ENCODE results near the gene LMF1. TPM values are rescaled to one million over a fixed set of nuclear protein-coding genes. Genes with fewer than 3 reads are reported as not detected.
A peak's percentile ranks its signal among the peaks of the same experiment; 100 is the strongest.

Gene LMF1
- total and polyA plus RNA-seq, 9 of the 15 experiments (the other 6 are each of a cell fraction or from before 2014, with no cell fraction given) = 0.11 to 1.6 (median 0.55) TPM; not detected in 1

DNA sequence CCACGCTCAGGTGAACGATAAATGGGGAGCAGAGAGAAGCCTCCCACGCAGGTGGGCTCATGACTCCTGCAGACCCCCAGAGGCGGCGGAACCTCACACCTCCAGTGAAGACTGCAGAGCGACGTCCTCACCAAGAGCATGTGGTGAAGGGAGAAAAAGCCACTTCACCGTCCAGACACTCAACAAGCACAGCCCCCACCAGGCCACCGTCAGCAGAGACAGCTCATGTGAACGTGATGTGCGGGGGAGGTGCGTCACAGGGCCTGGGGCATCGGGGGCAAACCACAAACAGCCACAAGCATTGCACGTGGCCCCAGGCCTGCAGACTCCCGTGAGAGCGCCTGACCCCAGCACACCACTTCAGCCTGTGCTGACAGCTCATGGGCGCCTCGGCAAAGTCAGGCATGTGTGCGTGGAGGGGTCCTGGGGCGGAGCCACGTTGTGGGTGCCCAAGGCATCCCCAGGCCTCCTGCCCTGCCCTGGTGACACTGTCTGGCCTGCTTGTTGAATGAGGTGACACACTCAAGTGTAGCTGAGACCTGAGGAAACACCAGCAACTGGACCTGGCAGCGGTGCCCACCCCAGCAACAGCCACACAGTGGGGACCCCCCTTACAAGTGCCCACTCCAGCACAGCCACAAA, 19.0 kb downstream of the LMF1 start (continued):
- TF ChIP-seq YY1 (IDR thresholded peaks at IDR 0.05; ENCODE audit: borderline replicate concordance in 1 of 3, control insufficient read depth in 1 of 3, extremely low read depth in 1 of 3, insufficient read depth in 3 of 3, insufficient read length in 1 of 3, insufficient replicate concordance in 2 of 3, low read depth in 1 of 3, low read length in 2 of 3) (no peak), ZNF274 (IDR thresholded peaks at IDR 0.05; ENCODE audit: borderline replicate concordance, low read depth, low read length) (no peak), ATF7 (IDR thresholded peaks at IDR 0.05) (peak; percentile 62; the same call in 1 of the 2 replicates), GTF2E2 (tag; IDR thresholded peaks at IDR 0.05) (no peak), DEAF1 (CRISPR knock-in tag; IDR thresholded peaks at IDR 0.05) (no peak), ZBTB9 (CRISPR knock-in tag; IDR thresholded peaks at IDR 0.05) (peak; percentile 77), ZNF311 (CRISPR knock-in tag; IDR thresholded peaks at IDR 0.05) (no peak), RCOR1 (IDR thresholded peaks at IDR 0.05; ENCODE audit: borderline replicate concordance in 1 of 2, low read depth in 2 of 2, low read length in 2 of 2) (peak in 1 of 2 experiments; percentile 49; a peak in 1 of 4 replicates), HDAC1 (IDR thresholded peaks at IDR 0.05) (0 out of 4 replicates have a peak, but pooled peaks of 1 of the 2 experiments have one; percentile 38), CXXC5 (CRISPR knock-in tag; IDR thresholded peaks at IDR 0.05) (peak; percentile 77), IFI16 (CRISPR knock-in tag; IDR thresholded peaks at IDR 0.05) (no peak), GABPB1 (CRISPR knock-in tag; IDR thresholded peaks at IDR 0.05) (peak; percentile 70), KHSRP (IDR thresholded peaks at IDR 0.05) (no peak), SMARCA4 (IDR thresholded peaks at IDR 0.05) (no peak)
- TF ChIP-seq, protein P1, sequence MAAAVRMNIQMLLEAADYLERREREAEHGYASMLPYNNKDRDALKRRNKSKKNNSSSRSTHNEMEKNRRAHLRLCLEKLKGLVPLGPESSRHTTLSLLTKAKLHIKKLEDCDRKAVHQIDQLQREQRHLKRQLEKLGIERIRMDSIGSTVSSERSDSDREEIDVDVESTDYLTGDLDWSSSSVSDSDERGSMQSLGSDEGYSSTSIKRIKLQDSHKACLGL (CRISPR knock-in tag; IDR thresholded peaks at IDR 0.05; ENCODE audit: borderline replicate concordance, poor library complexity, severe bottlenecking) = no peak
- TF ChIP-seq, protein P2, sequence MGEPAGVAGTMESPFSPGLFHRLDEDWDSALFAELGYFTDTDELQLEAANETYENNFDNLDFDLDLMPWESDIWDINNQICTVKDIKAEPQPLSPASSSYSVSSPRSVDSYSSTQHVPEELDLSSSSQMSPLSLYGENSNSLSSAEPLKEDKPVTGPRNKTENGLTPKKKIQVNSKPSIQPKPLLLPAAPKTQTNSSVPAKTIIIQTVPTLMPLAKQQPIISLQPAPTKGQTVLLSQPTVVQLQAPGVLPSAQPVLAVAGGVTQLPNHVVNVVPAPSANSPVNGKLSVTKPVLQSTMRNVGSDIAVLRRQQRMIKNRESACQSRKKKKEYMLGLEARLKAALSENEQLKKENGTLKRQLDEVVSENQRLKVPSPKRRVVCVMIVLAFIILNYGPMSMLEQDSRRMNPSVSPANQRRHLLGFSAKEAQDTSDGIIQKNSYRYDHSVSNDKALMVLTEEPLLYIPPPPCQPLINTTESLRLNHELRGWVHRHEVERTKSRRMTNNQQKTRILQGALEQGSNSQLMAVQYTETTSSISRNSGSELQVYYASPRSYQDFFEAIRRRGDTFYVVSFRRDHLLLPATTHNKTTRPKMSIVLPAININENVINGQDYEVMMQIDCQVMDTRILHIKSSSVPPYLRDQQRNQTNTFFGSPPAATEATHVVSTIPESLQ (CRISPR knock-in tag; IDR thresholded peaks at IDR 0.05) = 0 out of 2 replicates have a peak, but pooled peaks have one; percentile 72

Measured in K562 (cell line).